Limb (tissue), 2 donors: Measurements from ENCODE around the gene KDM5B.

ENCODE experiments used
- DNase-seq, 2 donors: peaks; one replicate each; pipeline ENCODE4 v3.0.0-alpha.2; 2016; ENCODE audit errors: extremely low spot score in 2 of 2

KDM5B gene

DNA sequence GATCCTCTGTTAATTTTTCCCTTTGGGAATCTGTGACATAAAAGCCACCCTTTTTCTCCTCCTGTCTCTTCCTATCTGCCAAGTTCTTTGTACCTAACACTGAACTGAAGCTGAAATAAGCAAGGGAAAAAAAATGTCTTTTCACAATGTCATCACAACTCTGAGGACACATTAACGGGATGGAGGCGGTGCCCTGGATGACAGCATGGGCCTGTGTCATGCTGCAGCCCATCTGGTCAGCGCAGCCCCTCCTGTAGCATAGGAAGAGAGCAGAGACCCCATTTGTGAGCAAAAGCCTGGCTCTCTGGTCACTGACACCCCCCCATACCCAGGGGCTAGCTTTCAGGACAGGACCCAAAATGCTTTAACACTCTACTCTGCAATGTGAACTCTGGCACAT is 120.4 kb downstream of the KDM5B start:
- DNase-seq: no peak

DNA sequence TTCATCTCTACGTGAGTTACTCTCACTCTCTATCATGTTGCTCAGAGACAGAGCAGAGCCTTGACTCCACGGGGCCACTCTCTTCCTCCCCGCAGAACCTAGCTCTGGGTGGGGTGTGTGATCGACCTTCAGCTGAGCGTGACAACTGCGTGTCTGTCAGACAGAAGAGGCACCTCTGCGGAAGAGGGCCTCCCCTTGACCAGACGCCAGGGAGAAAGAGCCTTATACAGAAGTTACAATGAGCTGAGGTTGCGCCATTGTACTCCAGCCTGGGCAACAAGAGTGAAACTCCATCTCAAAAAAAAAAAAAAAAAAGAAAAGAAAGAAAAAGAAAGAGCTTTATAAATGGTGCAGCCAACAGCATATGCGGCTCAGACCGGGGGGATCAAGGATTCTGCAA is 120.9 kb downstream of the KDM5B start:
- DNase-seq: no peak

DNA sequence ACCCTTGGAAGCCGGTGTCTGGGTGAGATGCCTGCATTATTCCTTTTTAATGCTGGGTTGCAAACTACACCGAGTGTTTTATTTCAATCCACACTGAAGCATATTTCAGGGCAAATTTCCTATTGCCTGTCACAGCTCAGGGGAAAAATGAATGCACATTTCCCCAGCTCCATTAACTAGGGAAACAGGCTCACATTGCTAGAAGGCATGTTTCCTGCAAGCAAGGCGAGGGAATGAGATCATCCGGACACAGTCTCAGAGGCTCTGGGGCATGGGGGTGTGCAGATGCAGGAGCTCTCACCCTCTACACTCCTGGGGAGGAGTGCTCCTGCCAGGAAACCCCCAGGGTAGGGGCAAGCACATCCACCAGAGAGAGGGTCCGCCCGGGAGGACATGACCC is 122.6 kb downstream of the KDM5B start:
- no peak for DNase-seq

DNA sequence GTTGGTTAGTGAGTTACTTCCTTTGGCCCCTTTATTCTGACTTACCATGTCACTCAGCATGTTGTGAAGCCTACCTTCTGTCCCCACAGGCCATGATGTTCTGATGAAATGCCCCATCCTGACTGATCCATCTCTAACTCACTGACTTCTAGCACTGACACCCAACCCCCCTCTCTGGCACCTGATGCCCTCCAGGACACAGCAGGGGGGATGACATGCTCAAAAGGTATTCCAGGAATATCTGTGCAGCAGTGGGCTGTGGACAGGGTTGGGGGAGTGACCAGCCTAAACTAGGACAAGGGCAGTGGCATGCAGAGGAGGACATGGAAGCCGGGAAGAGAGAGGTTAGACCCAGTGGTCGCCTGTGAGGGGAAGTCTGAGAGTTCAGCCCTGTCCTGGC is 123.5 kb downstream of the KDM5B start:
- no peak for DNase-seq

DNA sequence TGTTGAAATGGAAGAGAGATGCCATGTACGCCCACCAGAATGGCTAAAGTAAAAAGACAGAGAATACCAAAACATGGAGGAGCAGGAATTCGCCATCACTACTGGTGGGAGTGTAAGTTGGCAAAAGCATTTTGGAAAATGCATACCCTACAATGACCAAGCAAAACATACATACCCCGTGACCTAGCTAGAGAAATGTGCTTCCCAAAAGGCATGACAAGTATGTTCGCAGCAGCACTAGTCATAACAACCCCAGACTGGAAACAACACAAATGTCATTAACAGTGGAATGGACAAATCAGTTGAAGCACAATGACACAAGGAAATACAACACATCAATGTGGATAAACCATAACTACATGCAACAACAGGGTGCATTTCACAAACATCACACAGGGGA is 125.2 kb downstream of the KDM5B start:
- no peak for DNase-seq

DNA sequence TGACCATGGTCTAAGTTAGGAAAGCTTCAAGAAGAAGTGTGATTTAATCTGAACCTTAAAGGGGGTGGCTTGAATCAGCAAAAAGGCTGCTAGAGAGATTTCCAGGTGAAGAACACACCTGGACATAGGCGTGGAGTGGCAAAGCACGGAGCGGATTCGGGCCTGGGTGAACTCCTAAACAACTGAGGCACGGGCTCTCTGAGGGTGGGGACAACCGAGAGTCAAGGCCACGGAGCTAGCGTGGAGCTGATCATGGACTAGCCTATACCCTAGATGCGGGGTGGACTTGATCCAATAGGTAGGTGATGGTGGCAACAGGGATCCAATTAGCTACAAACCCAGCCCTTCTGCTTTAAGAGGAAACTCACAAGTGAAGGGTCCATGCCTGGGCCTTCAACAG is 125.7 kb downstream of the KDM5B start:
- no peak for DNase-seq

DNA sequence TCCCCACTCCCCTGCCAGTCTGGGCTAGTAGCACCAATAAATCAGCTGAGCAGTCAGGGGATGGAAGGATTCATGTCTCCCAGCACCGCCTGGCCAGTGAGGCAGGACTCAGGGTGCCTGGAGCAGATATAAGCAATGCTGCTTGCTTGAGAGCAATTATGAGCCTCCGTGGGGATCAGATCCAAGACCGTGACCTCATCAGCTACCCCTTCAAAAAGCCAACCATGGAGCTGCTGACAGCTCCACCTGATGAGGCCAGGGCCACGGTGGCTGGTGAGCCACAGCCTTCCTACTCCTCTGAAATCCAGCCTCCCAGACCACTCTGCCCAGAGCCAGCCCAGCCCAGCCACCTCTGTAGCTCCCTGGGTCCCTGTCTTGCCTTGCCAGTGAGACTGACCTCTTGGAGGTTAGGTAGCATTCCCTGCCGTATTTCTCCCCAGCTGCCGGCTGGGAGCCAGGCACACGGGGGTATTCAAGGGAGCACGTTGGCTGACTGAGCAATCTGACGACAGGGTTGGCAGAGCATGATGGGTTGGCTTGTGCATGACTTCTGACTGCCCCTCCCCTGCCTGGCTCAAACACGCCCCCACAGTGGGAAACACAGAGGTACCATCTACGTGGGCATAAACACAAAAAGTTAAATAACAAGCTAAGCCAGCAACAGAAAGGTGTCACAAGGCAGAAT is 126.3 kb downstream of the KDM5B start:
- DNase-seq: no peak

DNA sequence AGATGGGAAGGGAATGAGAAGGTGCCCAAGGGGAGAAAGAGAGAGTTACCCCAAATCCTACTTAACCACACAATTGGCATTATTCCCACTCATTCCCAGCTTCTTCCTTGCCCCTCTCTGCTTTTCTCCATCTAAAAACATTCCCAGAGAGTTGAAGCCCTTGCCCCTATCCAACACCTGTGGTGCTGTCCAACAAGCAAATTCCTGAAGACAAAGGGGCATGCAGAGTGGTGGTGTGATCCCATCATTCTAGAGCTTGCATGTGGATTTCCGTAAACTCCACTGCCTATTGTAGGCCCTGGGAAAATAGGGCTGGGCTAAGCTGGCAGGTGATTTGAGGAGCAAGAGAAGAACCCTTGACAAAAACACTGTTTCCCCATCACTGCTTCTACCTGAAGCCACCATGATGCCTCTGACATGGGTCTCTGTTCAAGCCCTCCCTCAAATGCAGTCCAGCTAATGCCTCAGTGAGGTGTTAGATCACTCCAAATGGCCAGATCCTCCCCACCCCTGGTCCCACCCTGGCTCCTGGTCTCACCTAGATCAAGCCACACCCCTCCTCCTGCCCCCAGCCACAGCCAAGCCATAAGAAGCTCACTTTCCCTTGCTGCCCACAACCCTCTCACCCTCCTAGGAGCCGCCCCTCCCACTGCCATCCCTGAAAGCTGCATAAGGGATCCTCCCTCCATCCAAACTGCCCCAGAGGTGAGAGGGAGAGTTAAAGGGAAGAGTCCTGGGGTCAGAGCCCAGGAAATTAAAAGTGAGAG is 127.5 kb downstream of the KDM5B start:
- no peak for DNase-seq

DNA sequence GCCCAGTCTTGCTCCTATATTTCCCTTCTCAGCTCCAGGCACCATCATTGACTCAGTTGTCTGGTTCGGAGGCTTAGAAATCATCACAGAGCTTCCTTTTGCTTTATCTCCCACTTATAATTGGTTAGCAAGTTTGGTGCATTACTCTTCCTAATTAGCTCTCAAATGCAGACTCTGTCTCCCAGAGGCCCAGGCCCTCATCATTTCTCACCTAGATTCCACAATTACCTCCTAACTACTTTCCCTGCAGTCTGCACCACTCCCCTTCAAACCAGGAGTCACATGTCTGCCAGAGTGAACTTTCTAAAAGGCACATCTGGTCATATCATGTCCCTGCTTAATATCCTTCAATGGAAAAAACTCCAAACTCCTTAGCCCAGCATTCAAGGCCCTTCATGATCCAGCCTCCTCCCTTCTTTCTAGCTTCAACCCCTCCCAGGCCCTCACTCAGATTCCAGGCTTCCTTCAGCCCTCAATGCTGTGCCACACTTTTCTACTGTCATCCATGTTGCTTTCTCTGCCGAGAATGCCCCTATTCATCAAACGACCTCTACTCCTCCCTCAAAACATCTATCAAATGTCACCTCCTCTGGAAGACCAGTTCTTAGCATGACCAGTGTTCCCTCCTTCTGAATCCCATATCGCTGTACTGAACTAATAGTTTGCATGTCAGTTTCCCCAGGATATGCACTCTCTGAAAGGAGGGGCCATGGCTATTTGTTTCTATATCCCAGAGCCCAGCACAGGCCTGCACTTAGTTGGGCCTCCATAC is 128.6 kb downstream of the KDM5B start:
- no peak for DNase-seq

DNA sequence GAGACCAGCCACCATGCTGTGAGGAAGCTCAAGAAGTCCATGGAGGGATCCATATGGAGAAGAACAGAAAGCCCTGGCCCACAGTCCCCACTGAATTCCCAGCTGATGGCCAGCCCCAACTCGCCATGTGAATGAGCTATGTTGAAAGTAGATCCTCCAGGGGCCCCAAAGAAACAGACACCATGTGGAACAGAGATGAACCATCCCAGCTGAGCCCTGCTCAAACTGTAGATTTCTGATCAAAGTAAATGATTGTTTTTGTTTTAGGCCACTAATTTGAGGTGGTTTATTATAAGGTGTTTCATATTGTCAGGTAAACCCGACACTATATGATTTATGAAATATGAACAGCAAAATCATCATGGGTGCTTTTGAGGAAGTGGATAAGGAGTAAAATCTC is 130.8 kb downstream of the KDM5B start:
- no peak for DNase-seq
